Adrenal gland (tissue), 12 donors: ENCODE measurements around the gene NRAP. TPM values are rescaled to one million over a fixed set of nuclear protein-coding genes. Genes with fewer than 3 reads are reported as not detected.

Experiments used
- DNase-seq, 7 donors: peaks; one replicate each; pipeline ENCODE4 v3.0.0-alpha.2; 2019 to 2020
- H3K27ac ChIP-seq, 5 donors: fragments of 200-600 bp; sonication (generic) in 4 of 5; 1 replicate in 3 of 5; 2 replicates in 2 of 5; pipeline versions ENCODE4 v1.5.1 to v1.8.0; 2016 to 2020; ENCODE audit warnings: mild to moderate bottlenecking in 1 of 5
- H3K27me3 ChIP-seq: fragments of 200-600 bp; 2 replicates; pipeline ENCODE4 v1.8.0; 2021
- H3K36me3 ChIP-seq, 2 donors: fragments of 200-600 bp; replicated peaks in 1 of 2; 1 replicate in 1 of 2; 2 replicates in 1 of 2; pipeline versions ENCODE4 v1.5.1 to v1.8.0; 2018 to 2022
- H3K4me1 ChIP-seq, 2 donors: fragments of 200-600 bp; replicated peaks in 1 of 2; 1 replicate in 1 of 2; 2 replicates in 1 of 2; pipeline versions ENCODE4 v1.5.1 to v1.8.0; 2018 to 2021
- H3K4me3 ChIP-seq, 4 donors: fragments of 200-600 bp; sonication (generic) in 3 of 4; one replicate each; pipeline ENCODE4 v1.5.1; 2016 to 2018
- H3K9me3 ChIP-seq, 3 donors: fragments of 200-600 bp; sonication (generic) in 1 of 3; replicated peaks in 1 of 3; 1 replicate in 2 of 3; 2 replicates in 1 of 3; pipeline versions ENCODE4 v1.5.1 to v1.8.0; 2016 to 2021
- POLR2A ChIP-seq, 2 donors: fragments of 450-650 bp; IDR thresholded peaks; one replicate each; pipeline ENCODE4 v1.6.1; 2017; ENCODE audit warnings: antibody characterized with exemption in 2 of 2, mild to moderate bottlenecking in 2 of 2, moderate library complexity in 1 of 2
- WGBS, 4 donors: extraction: QIAGEN DNeasy Blood & Tissue Kit in 2 of 4; methylation state at CpG; one replicate each; pipeline versions ENCODE4 v1.1.5 to v1.1.7; 2013 to 2017; 5-methylcytosine and 5-hydroxymethylcytosine counted together
- intact Hi-C, 2 donors: fragments of 100-400 bp; cut with DNase I; formaldehyde crosslinking; loops; one replicate each; pipeline versions ENCODE4 v1.14.1 to v1.15.0; 2022 to 2023
- polyA plus RNA-seq, 3 donors: library from polyadenylated mRNA; stranded (reverse); fragments of 200-250 nt in 2 of 3; fragments of 350-450 nt in 1 of 3; fragmentation: Illumina TruSeq in 1 of 3; extraction: RNeasy Lipid Tissue Mini Kit (QIAGEN cat#74804) in 1 of 3; gene quantifications; one replicate each; pipeline ENCODE4 v1.2.3, GENCODE V29; 2013 to 2014
- total RNA-seq, 9 donors: library from RNA; depleted of rRNA in 4 of 9; stranded (reverse); fragments of >200 nt in 4 of 9; fragments of 120-200 nt in 1 of 9; fragmentation: NEBNext Ultra II Directional in 1 of 9; extraction: Animal tissue kit (Norgen Biotek cat#: 25700) in 1 of 9; gene quantifications; one replicate each; pipeline versions ENCODE4 v1.1.0 to v1.2.4, GENCODE V29; 2013 to 2023
- TF ChIP-seq, protein P1 (sequence below), 6 experiments: fragments of 450-650 bp in 4 of 6; fragments of 200-600 bp in 2 of 6; sonication (generic) in 1 of 6; IDR thresholded peaks; 1 replicate in 5 of 6; 2 replicates in 1 of 6; pipeline versions ENCODE4 v1.5.1 to v1.8.0; 2016 to 2021; ENCODE audit warnings: antibody characterized with exemption in 6 of 6, mild to moderate bottlenecking in 2 of 6, moderate library complexity in 1 of 6
- donor health status: healthy with polysubstance abuse.
- donor health status: Bipolar disorder and iron deficiency.
- donor health status: DM: yes; HTN: yes; CAD: no.
- donor health status: DM: no; HTN: no; CAD: no.
- donor health status: DM: no; HTN: no; CAD: no.
- donor health status: DM: yes; HTN: yes; CAD: no.

Gene NRAP
- total and polyA plus RNA-seq, 12 donors, result 0.03 to 2.0 (median 0.09) TPM; not detected in 8

DNA sequence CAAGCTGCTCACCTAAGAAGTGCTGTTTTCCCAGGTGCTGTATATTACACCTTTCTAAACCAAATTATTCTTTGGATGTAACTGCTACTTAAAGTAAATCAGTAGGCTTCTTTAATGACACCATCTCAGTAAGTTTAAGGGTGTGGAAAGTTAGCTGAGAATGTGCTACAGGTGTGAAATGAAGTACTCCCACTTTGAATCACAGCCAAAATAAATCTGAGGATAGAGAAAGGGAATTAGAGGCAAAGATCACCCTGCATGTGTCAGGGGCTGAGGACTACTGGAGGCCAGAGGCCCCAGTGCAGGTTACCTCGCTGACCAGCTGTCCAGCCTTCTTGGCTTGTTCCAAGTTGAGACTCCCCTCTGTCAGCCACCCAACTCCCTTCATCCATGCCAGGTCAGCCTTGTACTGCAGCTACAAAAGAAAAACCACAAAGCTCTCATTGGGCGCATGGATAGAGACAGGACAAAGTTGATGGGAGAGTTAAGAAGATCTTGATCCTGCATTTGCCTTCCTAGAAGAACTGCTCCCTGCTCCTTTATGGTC, 35.2 kb downstream of the NRAP start:
- WGBS, 4 donors, result 92 to 100% (median 95%) methylated on average over 2 of the region's 2 CpGs
- H3K9me3 ChIP-seq, result no peaks in the 10 kb centered on the region
- intact Hi-C loops, result no loop called here
- TF ChIP-seq, protein P1, sequence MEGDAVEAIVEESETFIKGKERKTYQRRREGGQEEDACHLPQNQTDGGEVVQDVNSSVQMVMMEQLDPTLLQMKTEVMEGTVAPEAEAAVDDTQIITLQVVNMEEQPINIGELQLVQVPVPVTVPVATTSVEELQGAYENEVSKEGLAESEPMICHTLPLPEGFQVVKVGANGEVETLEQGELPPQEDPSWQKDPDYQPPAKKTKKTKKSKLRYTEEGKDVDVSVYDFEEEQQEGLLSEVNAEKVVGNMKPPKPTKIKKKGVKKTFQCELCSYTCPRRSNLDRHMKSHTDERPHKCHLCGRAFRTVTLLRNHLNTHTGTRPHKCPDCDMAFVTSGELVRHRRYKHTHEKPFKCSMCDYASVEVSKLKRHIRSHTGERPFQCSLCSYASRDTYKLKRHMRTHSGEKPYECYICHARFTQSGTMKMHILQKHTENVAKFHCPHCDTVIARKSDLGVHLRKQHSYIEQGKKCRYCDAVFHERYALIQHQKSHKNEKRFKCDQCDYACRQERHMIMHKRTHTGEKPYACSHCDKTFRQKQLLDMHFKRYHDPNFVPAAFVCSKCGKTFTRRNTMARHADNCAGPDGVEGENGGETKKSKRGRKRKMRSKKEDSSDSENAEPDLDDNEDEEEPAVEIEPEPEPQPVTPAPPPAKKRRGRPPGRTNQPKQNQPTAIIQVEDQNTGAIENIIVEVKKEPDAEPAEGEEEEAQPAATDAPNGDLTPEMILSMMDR (IDR thresholded peaks at IDR 0.05), result no peak
- TF ChIP-seq POLR2A (IDR thresholded peaks at IDR 0.05), result no peak
- no peaks in the 10 kb centered on the region for H3K27me3 ChIP-seq
- H3K4me3 ChIP-seq, result no peak overlapping the region
- no peak for DNase-seq
- no peaks in the 10 kb centered on the region for H3K4me1 ChIP-seq
- no peaks in the 10 kb centered on the region for H3K36me3 ChIP-seq
- no peak overlapping the region for H3K27ac ChIP-seq

DNA sequence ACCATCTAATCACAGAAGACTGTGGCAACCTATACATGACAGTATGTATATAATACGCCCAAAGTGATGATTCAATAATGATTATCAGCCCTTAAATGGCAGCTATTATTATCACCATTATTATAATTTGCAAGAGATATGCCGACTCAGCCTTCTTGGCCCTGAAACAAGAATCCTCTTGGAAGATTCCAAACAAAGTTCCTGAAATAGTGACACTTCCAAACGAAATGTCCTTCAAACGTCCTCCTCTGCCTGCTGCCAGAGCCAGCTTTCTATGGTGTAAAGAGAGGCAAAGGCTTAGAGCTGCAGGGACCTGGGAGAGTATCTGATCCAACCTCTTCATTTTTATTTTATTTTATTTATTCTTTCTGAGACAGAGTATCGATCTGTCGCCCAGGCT, 36.0 kb downstream of the NRAP start:
- DNase-seq, result peak in 1 of 7 donors; percentile 1
- intact Hi-C loops, result no loop called here
- H3K4me1 ChIP-seq, result no peaks in the 10 kb centered on the region
- H3K36me3 ChIP-seq, result no peaks in the 10 kb centered on the region
- no peak overlapping the region for H3K4me3 ChIP-seq
- no peak overlapping the region for H3K27ac ChIP-seq
- WGBS, 4 donors, result 45 to 49% (median 48%) methylated on average over 6 of the region's 6 CpGs
- H3K27me3 ChIP-seq, result no peaks in the 10 kb centered on the region
- no peaks in the 10 kb centered on the region for H3K9me3 ChIP-seq
- TF ChIP-seq, protein P1 (IDR thresholded peaks at IDR 0.05), result no peak
- TF ChIP-seq POLR2A (IDR thresholded peaks at IDR 0.05), result no peak

DNA sequence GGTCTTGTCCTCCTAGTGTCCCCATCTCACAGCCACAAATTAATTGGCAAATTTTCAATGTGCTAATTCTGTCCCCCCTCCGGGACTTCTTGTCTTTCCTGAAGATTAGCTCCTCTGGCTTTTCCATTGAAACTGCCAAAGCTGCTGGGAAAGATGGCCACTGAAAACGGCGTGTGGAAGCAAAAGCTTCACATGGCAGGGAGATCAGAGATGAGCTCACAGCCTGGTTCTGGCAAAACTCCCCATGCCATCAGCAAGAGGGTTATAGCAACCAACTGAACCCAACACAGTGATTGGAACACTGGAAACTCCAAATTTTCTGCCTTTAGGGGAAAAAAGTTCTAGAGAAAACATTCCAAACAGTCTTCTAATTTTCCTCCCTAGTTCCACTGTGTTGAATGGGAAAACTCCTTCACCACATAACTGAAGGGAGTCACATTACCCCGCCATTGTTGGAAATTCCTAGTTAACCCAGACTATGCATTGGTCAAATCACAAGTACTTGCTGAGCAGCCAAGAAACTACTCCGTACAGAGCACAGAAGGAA, 37.0 kb downstream of the NRAP start:
- Histone ChIP-seq H3K9me3 (no peaks in the 10 kb centered on the region), H3K27me3 (peaks cover 6% of the 10 kb centered on the region), H3K4me1 (no peaks in the 10 kb centered on the region), H3K27ac (no peak overlapping the region), H3K36me3 (no peaks in the 10 kb centered on the region), H3K4me3 (no peak overlapping the region)
- 60 to 81% (median 64%) methylated on average over 5 of the region's 5 CpGs for WGBS, 4 donors
- TF ChIP-seq, protein P1 (IDR thresholded peaks at IDR 0.05), result no peak
- TF ChIP-seq POLR2A (IDR thresholded peaks at IDR 0.05), result no peak
- intact Hi-C loops, result no loop called here
- DNase-seq, result no peak

DNA sequence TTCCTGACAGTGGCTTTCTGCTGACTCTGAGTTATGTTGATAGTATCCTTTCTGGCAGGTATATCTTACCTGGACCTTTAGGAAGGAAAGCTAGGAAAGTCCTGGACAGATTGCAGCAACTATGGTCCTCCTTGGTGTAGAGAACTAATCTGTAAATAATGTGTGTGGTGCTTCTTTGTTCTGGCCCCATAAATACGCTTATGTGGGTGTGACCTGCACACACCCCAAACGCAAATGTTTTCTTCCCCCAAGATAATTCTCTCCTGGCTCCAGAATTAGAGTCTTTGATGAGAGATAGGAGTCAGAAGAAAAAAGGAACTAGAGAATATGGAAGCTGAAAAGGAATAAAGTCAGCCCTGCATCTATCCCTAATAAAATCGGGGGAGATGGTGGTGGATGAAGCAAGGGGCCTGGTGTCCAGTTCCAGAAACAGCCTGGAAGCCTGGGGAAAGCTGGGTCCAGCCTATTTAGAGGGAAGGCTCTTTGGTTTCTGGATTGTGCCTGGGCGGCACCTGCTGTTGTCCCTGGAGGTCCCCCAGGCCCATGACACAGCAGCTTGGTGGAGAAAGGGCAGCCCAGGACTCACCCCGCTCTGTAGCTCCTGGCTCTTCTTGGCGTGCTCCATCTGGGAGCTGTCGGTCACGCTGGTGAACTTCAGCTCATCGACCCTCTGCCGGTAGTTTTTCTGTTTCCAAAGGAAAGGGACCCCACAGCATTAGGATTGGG, 38.2 kb downstream of the NRAP start:
- H3K27ac ChIP-seq, result no peak overlapping the region
- intact Hi-C loops, result no loop called here
- DNase-seq, result no peak
- no peak for TF ChIP-seq POLR2A (IDR thresholded peaks at IDR 0.05)
- TF ChIP-seq, protein P1 (IDR thresholded peaks at IDR 0.05), result no peak
- peaks cover 6% of the 10 kb centered on the region for H3K27me3 ChIP-seq
- H3K9me3 ChIP-seq, result no peaks in the 10 kb centered on the region
- H3K36me3 ChIP-seq, result no peaks in the 10 kb centered on the region
- H3K4me1 ChIP-seq, result no peaks in the 10 kb centered on the region
- no peak overlapping the region for H3K4me3 ChIP-seq
- 73 to 89% (median 86%) methylated on average over 4 to 10 of the region's 10 CpGs for whole genome bisulfite sequencing, 4 donors
